IMR-90 (cell line): ENCODE results near the gene PARD6G. TPM values are rescaled to one million over a fixed set of nuclear protein-coding genes. Genes with fewer than 3 reads are reported as not detected.

Experiments used
- RAD21 ChIP-seq: IDR thresholded peaks from 2 replicates; pipeline ENCODE4 v1.6.1; 2012; ENCODE audit warnings: low read length, improper control_type of control experiment
- RCOR1 ChIP-seq: IDR thresholded peaks from 2 replicates; pipeline ENCODE4 v1.6.1; 2012; ENCODE audit warnings: mild to moderate bottlenecking, low read length, improper control_type of control experiment; ENCODE audit not compliant: insufficient replicate concordance
- RFX5 ChIP-seq: IDR thresholded peaks from 2 replicates; pipeline ENCODE4 v1.8.0; 2012; ENCODE audit warnings: low read depth, mild to moderate bottlenecking, low read length, moderate library complexity
- polyA plus RNA-seq, 3 experiments: library from polyadenylated mRNA; depleted of rRNA; stranded (reverse); fragments of >200 nt; gene quantifications; 2 replicates each; pipeline ENCODE4 v1.2.3, GENCODE V29; 2012; ENCODE audit warnings: low replicate concordance in 1 of 3
- total RNA-seq: library from RNA; depleted of rRNA; stranded (reverse); fragments of >200 nt; gene quantifications from 2 replicates; pipeline ENCODE4 v1.2.3, GENCODE V29; 2012

The PARD6G gene
- total and polyA plus RNA-seq, 2 of the 4 experiments (the other 2 are of a cell fraction): 2.5 to 4.6 TPM

DNA sequence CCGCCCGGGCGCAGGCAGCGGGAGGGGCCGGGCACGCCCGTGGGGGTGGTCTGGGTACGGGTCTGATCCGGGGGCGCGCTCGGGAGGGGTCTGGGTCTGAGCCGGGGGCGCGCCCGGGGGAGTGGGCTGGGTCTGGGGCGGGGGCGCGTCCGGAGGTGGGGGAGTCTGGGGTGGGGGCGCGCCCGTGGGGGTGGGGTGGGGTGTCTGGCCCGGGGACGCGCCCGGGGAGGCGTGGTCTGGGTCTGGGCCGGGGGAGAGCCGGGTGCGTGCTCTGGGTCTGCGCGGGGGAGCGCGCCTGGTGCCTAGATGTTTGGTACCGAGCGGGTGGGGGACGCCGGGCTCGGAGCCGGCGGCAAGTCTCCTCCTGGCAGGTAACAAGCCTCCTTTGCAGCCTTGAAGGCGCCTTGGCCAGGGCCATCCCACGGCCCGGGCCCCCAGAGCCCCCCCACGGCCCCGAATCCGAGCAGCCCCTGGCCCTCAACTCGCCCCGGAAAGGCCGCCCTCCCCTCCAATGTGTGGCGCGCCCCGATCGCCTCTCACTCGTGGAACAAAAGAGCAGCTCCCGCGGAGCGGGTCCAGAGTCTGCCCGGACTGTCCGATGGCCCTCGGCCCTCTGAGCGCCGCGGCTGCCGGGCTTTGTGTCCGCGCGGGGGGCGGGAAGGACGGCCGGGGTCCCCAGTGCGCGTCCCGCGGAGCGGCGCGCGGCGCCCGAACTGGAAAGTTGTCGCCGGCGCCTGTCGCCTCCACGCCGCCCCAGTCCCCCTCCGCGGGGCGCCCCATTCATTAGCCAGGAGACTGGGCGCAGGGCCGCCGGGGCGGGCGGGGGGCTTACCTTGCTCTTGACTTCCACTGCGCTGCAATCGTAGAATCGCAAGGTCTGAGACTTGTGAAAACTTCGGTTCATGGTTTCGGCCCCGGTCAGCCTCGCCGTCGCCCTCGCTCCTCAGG, 595 bp downstream of the PARD6G start (continued):
- TF ChIP-seq RCOR1 (no peak), RFX5 (no peak), RAD21 (no peak)
